WTC11 (cell line): ENCODE measurements around the gene LMCD1. TPM values are rescaled to one million over a fixed set of nuclear protein-coding genes. Genes with fewer than 3 reads are reported as not detected.

ENCODE experiments used
- ATF1 ChIP-seq: sonication (generic); formaldehyde crosslinking; IDR thresholded peaks from 2 replicates; pipeline ENCODE4 v1.8.1; 2023; ENCODE audit warnings: mild to moderate bottlenecking, moderate library complexity, missing genetic modification reagents
- CBFB ChIP-seq: sonication (generic); formaldehyde crosslinking; IDR thresholded peaks from 2 replicates; pipeline ENCODE4 v1.8.1; 2022; ENCODE audit warnings: mild to moderate bottlenecking, low read depth, missing genetic modification reagents
- CREM ChIP-seq: sonication (generic); formaldehyde crosslinking; IDR thresholded peaks from 2 replicates; pipeline ENCODE4 v1.8.1; 2022; ENCODE audit warnings: mild to moderate bottlenecking, missing genetic modification reagents, moderate library complexity
- E2F4 ChIP-seq: sonication (generic); formaldehyde crosslinking; IDR thresholded peaks from 2 replicates; pipeline ENCODE4 v1.8.1; 2022; ENCODE audit warnings: low read depth, mild to moderate bottlenecking, moderate library complexity, missing genetic modification reagents, borderline replicate concordance
- GABPB1 ChIP-seq: sonication (generic); formaldehyde crosslinking; IDR thresholded peaks from 2 replicates; pipeline ENCODE4 v1.8.1; 2023; ENCODE audit warnings: mild to moderate bottlenecking, missing genetic modification reagents
- GRHL2 ChIP-seq: fragments of 250-450 bp; sonication (Bioruptor Pico); IDR thresholded peaks from 2 replicates; pipeline ENCODE4 v1.8.0; 2022; ENCODE audit warnings: mild to moderate bottlenecking, moderate library complexity; ENCODE audit not compliant: insufficient replicate concordance, severe bottlenecking
- IRF1 ChIP-seq: sonication (generic); formaldehyde crosslinking; IDR thresholded peaks from 2 replicates; pipeline ENCODE4 v1.8.0; 2023; ENCODE audit warnings: missing genetic modification reagents
- JAZF1 ChIP-seq: fragments of 250-450 bp; sonication (Bioruptor Pico); IDR thresholded peaks from 2 replicates; pipeline ENCODE4 v1.9.0; 2021; ENCODE audit warnings: moderate library complexity, mild to moderate bottlenecking, inconsistent platforms
- KAT7 ChIP-seq: sonication (generic); formaldehyde crosslinking; IDR thresholded peaks from 2 replicates; pipeline ENCODE4 v1.8.1; 2023; ENCODE audit warnings: missing genetic modification reagents, mild to moderate bottlenecking, borderline replicate concordance
- MAX ChIP-seq: sonication (generic); formaldehyde crosslinking; IDR thresholded peaks from 2 replicates; pipeline ENCODE4 v1.8.0; 2022; ENCODE audit warnings: mild to moderate bottlenecking, missing genetic modification reagents
- MYBL2 ChIP-seq: sonication (generic); formaldehyde crosslinking; IDR thresholded peaks from 2 replicates; pipeline ENCODE4 v1.8.1; 2023; ENCODE audit warnings: mild to moderate bottlenecking, moderate library complexity, missing genetic modification reagents
- NFATC4 ChIP-seq: fragments of 250-450 bp; sonication (Bioruptor Pico); IDR thresholded peaks from 2 replicates; pipeline ENCODE4 v1.9.0; 2021; ENCODE audit warnings: mild to moderate bottlenecking
- NR1H2 ChIP-seq: sonication (generic); formaldehyde crosslinking; IDR thresholded peaks from 2 replicates; pipeline ENCODE4 v1.9.0; 2021; ENCODE audit warnings: mild to moderate bottlenecking, moderate library complexity, missing genetic modification reagents
- NR2C2 ChIP-seq: sonication (generic); formaldehyde crosslinking; IDR thresholded peaks from 2 replicates; pipeline ENCODE4 v1.8.0; 2022; ENCODE audit warnings: mild to moderate bottlenecking, missing genetic modification reagents
- PREB ChIP-seq: sonication (generic); formaldehyde crosslinking; IDR thresholded peaks from 2 replicates; pipeline ENCODE4 v1.8.1; 2022; ENCODE audit warnings: mild to moderate bottlenecking, missing genetic modification reagents, moderate library complexity, borderline replicate concordance
- RELA ChIP-seq: sonication (generic); formaldehyde crosslinking; IDR thresholded peaks from 2 replicates; pipeline ENCODE4 v1.8.1; 2022; ENCODE audit warnings: missing genetic modification reagents, mild to moderate bottlenecking, borderline replicate concordance
- SMAD3 ChIP-seq: sonication (generic); formaldehyde crosslinking; IDR thresholded peaks from 2 replicates; pipeline ENCODE4 v1.8.0; 2022; ENCODE audit warnings: missing genetic modification reagents, mild to moderate bottlenecking, borderline replicate concordance
- SMAD4 ChIP-seq: sonication (generic); formaldehyde crosslinking; IDR thresholded peaks from 2 replicates; pipeline ENCODE4 v1.8.0; 2022; ENCODE audit warnings: mild to moderate bottlenecking, missing genetic modification reagents
- TCF7 ChIP-seq: sonication (generic); formaldehyde crosslinking; IDR thresholded peaks from 2 replicates; pipeline ENCODE4 v1.8.0; 2022; ENCODE audit warnings: mild to moderate bottlenecking, low read depth, missing genetic modification reagents, moderate library complexity
- TEAD1 ChIP-seq: sonication (generic); formaldehyde crosslinking; IDR thresholded peaks from 2 replicates; pipeline ENCODE4 v1.8.0; 2022; ENCODE audit warnings: mild to moderate bottlenecking, missing genetic modification reagents
- TP53 ChIP-seq: sonication (generic); formaldehyde crosslinking; IDR thresholded peaks from 2 replicates; pipeline ENCODE4 v1.8.1; 2023; ENCODE audit warnings: mild to moderate bottlenecking, missing genetic modification reagents
- USF2 ChIP-seq: sonication (generic); formaldehyde crosslinking; IDR thresholded peaks from 2 replicates; pipeline ENCODE4 v1.8.1; 2023; ENCODE audit warnings: mild to moderate bottlenecking, missing genetic modification reagents, moderate library complexity
- ZMAT4 ChIP-seq: fragments of 250-450 bp; sonication (Bioruptor Pico); IDR thresholded peaks from 2 replicates; pipeline ENCODE4 v1.9.0; 2021; ENCODE audit warnings: mild to moderate bottlenecking
- ZNF317 ChIP-seq: sonication (generic); formaldehyde crosslinking; IDR thresholded peaks from 2 replicates; pipeline ENCODE4 v1.8.1; 2023; ENCODE audit warnings: low read depth, mild to moderate bottlenecking, moderate library complexity, missing genetic modification reagents, borderline replicate concordance
- ZNF512 ChIP-seq: sonication (generic); formaldehyde crosslinking; IDR thresholded peaks from 2 replicates; pipeline ENCODE4 v1.8.1; 2022; ENCODE audit warnings: missing genetic modification reagents, borderline replicate concordance
- total RNA-seq: library from RNA; stranded (reverse); gene quantifications from 3 replicates; pipeline ENCODE4 v1.2.3, GENCODE V29; 2021
- TF ChIP-seq, protein P1 (sequence below): sonication (generic); formaldehyde crosslinking; IDR thresholded peaks from 2 replicates; pipeline ENCODE4 v1.8.1; 2023; ENCODE audit warnings: mild to moderate bottlenecking, missing genetic modification reagents
- TF ChIP-seq, protein P2 (sequence below): fragments of 250-450 bp; sonication (Bioruptor Pico); IDR thresholded peaks from 2 replicates; pipeline ENCODE4 v1.9.0; 2021; ENCODE audit warnings: mild to moderate bottlenecking
- TF ChIP-seq, protein P3 (sequence below): sonication (generic); formaldehyde crosslinking; IDR thresholded peaks from 2 replicates; pipeline ENCODE4 v1.8.0; 2022; ENCODE audit warnings: mild to moderate bottlenecking, missing genetic modification reagents

LMCD1 gene
- total RNA-seq, 1 experiment from 2014 or later, result 12.5 TPM

GRCh38 chr3:8499181-8499611 lies 2.4 kb upstream of the LMCD1 start (continued):
- TF ChIP-seq, protein P1, sequence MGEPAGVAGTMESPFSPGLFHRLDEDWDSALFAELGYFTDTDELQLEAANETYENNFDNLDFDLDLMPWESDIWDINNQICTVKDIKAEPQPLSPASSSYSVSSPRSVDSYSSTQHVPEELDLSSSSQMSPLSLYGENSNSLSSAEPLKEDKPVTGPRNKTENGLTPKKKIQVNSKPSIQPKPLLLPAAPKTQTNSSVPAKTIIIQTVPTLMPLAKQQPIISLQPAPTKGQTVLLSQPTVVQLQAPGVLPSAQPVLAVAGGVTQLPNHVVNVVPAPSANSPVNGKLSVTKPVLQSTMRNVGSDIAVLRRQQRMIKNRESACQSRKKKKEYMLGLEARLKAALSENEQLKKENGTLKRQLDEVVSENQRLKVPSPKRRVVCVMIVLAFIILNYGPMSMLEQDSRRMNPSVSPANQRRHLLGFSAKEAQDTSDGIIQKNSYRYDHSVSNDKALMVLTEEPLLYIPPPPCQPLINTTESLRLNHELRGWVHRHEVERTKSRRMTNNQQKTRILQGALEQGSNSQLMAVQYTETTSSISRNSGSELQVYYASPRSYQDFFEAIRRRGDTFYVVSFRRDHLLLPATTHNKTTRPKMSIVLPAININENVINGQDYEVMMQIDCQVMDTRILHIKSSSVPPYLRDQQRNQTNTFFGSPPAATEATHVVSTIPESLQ (CRISPR knock-in tag), result no peak
- TF ChIP-seq MYBL2 (CRISPR knock-in tag), result no peak
- TF ChIP-seq ATF1 (CRISPR knock-in tag), result no peak
- no peak for TF ChIP-seq PREB
- TF ChIP-seq USF2 (CRISPR knock-in tag), result no peak
- no peak for TF ChIP-seq E2F4 (CRISPR knock-in tag)
- TF ChIP-seq CREM (CRISPR knock-in tag), result no peak
- 0 out of 2 replicates have a peak, but pooled peaks have one; percentile 59 for TF ChIP-seq TP53
- TF ChIP-seq GRHL2, result no peak
- TF ChIP-seq, protein P2, sequence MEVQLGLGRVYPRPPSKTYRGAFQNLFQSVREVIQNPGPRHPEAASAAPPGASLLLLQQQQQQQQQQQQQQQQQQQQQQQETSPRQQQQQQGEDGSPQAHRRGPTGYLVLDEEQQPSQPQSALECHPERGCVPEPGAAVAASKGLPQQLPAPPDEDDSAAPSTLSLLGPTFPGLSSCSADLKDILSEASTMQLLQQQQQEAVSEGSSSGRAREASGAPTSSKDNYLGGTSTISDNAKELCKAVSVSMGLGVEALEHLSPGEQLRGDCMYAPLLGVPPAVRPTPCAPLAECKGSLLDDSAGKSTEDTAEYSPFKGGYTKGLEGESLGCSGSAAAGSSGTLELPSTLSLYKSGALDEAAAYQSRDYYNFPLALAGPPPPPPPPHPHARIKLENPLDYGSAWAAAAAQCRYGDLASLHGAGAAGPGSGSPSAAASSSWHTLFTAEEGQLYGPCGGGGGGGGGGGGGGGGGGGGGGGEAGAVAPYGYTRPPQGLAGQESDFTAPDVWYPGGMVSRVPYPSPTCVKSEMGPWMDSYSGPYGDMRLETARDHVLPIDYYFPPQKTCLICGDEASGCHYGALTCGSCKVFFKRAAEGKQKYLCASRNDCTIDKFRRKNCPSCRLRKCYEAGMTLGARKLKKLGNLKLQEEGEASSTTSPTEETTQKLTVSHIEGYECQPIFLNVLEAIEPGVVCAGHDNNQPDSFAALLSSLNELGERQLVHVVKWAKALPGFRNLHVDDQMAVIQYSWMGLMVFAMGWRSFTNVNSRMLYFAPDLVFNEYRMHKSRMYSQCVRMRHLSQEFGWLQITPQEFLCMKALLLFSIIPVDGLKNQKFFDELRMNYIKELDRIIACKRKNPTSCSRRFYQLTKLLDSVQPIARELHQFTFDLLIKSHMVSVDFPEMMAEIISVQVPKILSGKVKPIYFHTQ (CRISPR knock-in tag), result no peak
- TF ChIP-seq SMAD4 (CRISPR knock-in tag), result no peak
- TF ChIP-seq, protein P3, sequence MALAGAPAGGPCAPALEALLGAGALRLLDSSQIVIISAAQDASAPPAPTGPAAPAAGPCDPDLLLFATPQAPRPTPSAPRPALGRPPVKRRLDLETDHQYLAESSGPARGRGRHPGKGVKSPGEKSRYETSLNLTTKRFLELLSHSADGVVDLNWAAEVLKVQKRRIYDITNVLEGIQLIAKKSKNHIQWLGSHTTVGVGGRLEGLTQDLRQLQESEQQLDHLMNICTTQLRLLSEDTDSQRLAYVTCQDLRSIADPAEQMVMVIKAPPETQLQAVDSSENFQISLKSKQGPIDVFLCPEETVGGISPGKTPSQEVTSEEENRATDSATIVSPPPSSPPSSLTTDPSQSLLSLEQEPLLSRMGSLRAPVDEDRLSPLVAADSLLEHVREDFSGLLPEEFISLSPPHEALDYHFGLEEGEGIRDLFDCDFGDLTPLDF (CRISPR knock-in tag), result no peak
- TF ChIP-seq KAT7 (CRISPR knock-in tag), result no peak
- no peak for TF ChIP-seq JAZF1 (CRISPR knock-in tag)
- no peak for TF ChIP-seq NR2C2
- peak; percentile 57; the same call in 1 of the 2 replicates for TF ChIP-seq CBFB
- TF ChIP-seq RELA (CRISPR knock-in tag), result no peak
- TF ChIP-seq MAX (CRISPR knock-in tag), result peak; percentile 56; the same call in 1 of the 2 replicates
- no peak for TF ChIP-seq SMAD3 (CRISPR knock-in tag)
- no peak for TF ChIP-seq IRF1
- TF ChIP-seq ZNF512, result no peak
- no peak for TF ChIP-seq TEAD1 (CRISPR knock-in tag)
- TF ChIP-seq NR1H2 (CRISPR knock-in tag), result no peak
- TF ChIP-seq ZMAT4, result no peak
- TF ChIP-seq TCF7 (CRISPR knock-in tag), result no peak
- no peak for TF ChIP-seq ZNF317 (CRISPR knock-in tag)
- TF ChIP-seq NFATC4, result no peak
- no peak for TF ChIP-seq GABPB1 (CRISPR knock-in tag)
